Psoas muscle (tissue), 8 donors: ENCODE data around the gene OCA2. TPM values are rescaled to one million over a fixed set of nuclear protein-coding genes. Genes with fewer than 3 reads are reported as not detected.
A peak's percentile ranks its signal among the peaks of the same experiment; 100 is the strongest.

Source experiments
- ATAC-seq, 4 donors: fragments of 200-7000 bp; cut with Tn5 transposase; one replicate each; pipeline ENCODE4 v1.9.1; 2020; ENCODE audit warnings: moderate library complexity in 3 of 4, mild to moderate bottlenecking in 2 of 4
- DNase-seq, 2 donors: peaks; one replicate each; pipeline ENCODE4 v3.0.0-alpha.2; 2020
- H3K27ac ChIP-seq: fragments of 200-600 bp; one replicate; pipeline ENCODE4 v1.8.0; 2022
- H3K27me3 ChIP-seq, 3 donors: fragments of 200-600 bp in 1 of 3; one replicate each; pipeline versions ENCODE4 v1.6.1 to v1.8.0; 2013 to 2022; ENCODE audit warnings: low read length in 2 of 3, mild to moderate bottlenecking in 2 of 3, moderate library complexity in 1 of 3; ENCODE audit not compliant: insufficient read depth in 3 of 3
- H3K36me3 ChIP-seq, 2 donors: fragments of 200-600 bp in 1 of 2; one replicate each; pipeline versions ENCODE4 v1.6.1 to v1.8.0; 2013 to 2022; ENCODE audit warnings: low read depth in 1 of 2, mild to moderate bottlenecking in 1 of 2, moderate library complexity in 1 of 2; ENCODE audit not compliant: insufficient read depth in 1 of 2
- H3K4me1 ChIP-seq: fragments of 200-600 bp; one replicate; pipeline ENCODE4 v1.8.0; 2022
- H3K4me3 ChIP-seq: fragments of 200-600 bp; one replicate; pipeline ENCODE4 v1.8.0; 2022; ENCODE audit warnings: mild to moderate bottlenecking
- H3K9me3 ChIP-seq: fragments of 200-600 bp; one replicate; pipeline ENCODE4 v1.8.0; 2022
- WGBS, 3 donors: extraction: QIAGEN DNeasy Blood & Tissue Kit; methylation state at CpG; one replicate each; pipeline versions ENCODE4 v1.1.6 to v1.1.7; 2013; 5-methylcytosine and 5-hydroxymethylcytosine counted together
- intact Hi-C, 2 donors: fragments of 100-400 bp; cut with DNase I; formaldehyde crosslinking; loops; one replicate each; pipeline versions ENCODE4 v1.11.0 to v1.14.2; 2022
- polyA plus RNA-seq, 3 donors: library from polyadenylated mRNA; stranded (reverse); fragments of 200-250 nt; gene quantifications; one replicate each; pipeline ENCODE4 v1.2.3, GENCODE V29; 2013
- total RNA-seq, 4 donors: library from RNA; stranded (reverse); fragmentation: NEBNext Ultra II Directional in 2 of 4; extraction: Animal tissue kit (Norgen Biotek cat#: 25700) in 2 of 4; gene quantifications; one replicate each; pipeline versions ENCODE4 v1.2.1 to v1.2.4, GENCODE V29; 2021 to 2023
- TF ChIP-seq, protein P1 (sequence below): fragments of 200-600 bp; IDR thresholded peaks from one replicate; pipeline ENCODE4 v1.8.0; 2022; ENCODE audit warnings: antibody characterized with exemption
- donor health status: healthy with polysubstance abuse.
- donor health status: DM: no; HTN: no; CAD: no; lungs with moderate emphysema.
- donor health status: Bipolar disorder and iron deficiency.
- donor health status: healthy.
- donor health status: DM: yes; HTN: yes; CAD: no.
- donor health status: DM: no; HTN: no; CAD: no.
- donor health status: DM: no; HTN: no; CAD: no.
- donor health status: DM: yes; HTN: yes; CAD: no.

Gene OCA2
- total and polyA plus RNA-seq, 7 donors = 0.03 to 0.52 (median 0.17) TPM; not detected in 2

DNA sequence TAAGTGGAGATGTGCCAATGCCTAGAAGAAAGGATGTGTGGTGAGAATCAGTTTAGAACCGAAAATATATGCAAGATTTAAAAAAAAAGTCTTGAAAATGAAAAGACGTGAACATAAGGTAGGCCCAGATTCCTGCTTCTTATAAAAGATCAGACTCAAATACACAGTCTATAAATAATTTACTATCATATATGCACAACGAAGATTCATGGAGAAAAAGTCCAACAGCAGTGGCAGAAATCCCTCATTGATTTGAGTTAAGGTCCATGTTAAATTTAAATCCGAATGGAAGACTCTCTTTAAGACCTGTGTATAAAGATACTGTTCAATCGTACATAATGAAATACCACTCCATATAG lies 227.2 kb downstream of the OCA2 start:
- Histone ChIP-seq H3K27ac (no peak overlapping the region), H3K36me3 (no peaks in the 10 kb centered on the region), H3K27me3 (peaks cover 0 to 2% (median 0%) of the 10 kb centered on the region in 3 donors), H3K4me1 (no peaks in the 10 kb centered on the region), H3K9me3 (no peaks in the 10 kb centered on the region), H3K4me3 (no peak overlapping the region)
- WGBS, 3 donors = 83 to 90% (median 88%) methylated on average over 5 of the region's 5 CpGs
- TF ChIP-seq, protein P1, sequence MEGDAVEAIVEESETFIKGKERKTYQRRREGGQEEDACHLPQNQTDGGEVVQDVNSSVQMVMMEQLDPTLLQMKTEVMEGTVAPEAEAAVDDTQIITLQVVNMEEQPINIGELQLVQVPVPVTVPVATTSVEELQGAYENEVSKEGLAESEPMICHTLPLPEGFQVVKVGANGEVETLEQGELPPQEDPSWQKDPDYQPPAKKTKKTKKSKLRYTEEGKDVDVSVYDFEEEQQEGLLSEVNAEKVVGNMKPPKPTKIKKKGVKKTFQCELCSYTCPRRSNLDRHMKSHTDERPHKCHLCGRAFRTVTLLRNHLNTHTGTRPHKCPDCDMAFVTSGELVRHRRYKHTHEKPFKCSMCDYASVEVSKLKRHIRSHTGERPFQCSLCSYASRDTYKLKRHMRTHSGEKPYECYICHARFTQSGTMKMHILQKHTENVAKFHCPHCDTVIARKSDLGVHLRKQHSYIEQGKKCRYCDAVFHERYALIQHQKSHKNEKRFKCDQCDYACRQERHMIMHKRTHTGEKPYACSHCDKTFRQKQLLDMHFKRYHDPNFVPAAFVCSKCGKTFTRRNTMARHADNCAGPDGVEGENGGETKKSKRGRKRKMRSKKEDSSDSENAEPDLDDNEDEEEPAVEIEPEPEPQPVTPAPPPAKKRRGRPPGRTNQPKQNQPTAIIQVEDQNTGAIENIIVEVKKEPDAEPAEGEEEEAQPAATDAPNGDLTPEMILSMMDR = no peak
- intact Hi-C loops = no loop called here
- ATAC-seq (no peak), DNase-seq (no peak)

DNA sequence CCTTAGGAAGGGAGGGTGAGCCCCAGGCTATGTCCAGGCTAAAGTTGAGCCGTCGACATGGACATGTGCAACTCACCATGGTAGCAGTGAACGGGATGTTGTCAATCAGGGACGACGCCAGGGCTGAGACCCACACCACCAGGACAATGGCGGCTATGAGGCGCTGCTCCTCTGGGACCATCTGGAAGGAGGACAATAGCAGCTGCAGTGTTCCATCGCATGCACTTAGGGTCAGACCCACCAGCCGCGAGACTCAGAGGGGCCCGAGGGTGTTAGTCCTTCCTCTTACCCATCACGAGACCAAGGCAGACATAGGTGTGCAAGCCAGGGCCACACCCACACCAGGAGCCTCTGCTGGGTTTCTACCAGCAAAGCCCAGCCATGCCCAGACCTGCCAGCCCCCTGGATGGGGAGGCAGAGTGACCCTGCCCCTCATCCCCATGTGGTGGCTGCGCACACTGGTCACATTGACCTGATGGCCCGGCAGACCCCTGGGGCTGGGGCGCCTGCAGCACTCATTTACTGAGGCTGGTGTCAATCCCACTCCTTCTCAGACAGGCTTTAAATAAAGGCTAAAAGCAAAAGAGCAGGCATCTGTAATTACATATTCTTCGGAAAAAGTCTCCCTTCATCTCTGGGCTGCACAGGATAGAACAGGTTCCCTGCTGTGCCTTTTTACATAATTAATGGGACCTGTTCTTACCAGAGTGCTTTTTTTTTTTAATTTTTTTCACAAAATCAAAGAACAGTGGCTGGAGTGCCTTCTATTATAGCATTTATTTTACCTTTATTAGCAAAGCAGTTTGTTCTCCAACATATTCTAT lies 227.8 kb downstream of the OCA2 start:
- intact Hi-C loops = no loop called here
- DNase-seq (no peak), ATAC-seq (no peak)
- peaks cover 0 to 2% (median 0%) of the 10 kb centered on the region in 3 donors for H3K27me3 ChIP-seq
- H3K27ac ChIP-seq = no peak overlapping the region
- 66 to 74% (median 68%) methylated on average over 16 of the region's 16 CpGs for WGBS, 3 donors
- no peaks in the 10 kb centered on the region for H3K9me3 ChIP-seq
- H3K4me1 ChIP-seq = no peaks in the 10 kb centered on the region
- H3K4me3 ChIP-seq = no peak overlapping the region
- TF ChIP-seq, protein P1 = no peak
- no peaks in the 10 kb centered on the region for H3K36me3 ChIP-seq

DNA sequence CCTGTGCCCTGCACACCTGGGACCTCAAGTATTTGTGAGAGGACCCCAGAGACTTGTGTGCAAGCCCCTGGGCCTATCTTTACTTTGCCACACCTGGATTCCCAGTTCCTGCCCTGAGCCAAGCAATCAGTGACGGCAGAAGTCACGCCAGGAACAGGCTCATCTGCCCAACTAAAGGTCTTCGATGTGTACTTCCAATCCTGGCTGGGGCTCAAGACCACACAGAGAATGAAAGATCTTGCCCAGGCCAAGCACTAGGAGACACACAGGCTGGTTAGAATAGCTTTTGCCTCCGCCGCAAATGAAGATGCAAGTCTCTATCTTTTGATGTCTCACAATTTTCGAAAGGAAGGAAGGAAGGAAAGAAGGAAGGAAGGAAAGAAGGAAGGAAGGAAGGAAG lies 228.8 kb downstream of the OCA2 start:
- no peaks in the 10 kb centered on the region for H3K4me1 ChIP-seq
- no peaks in the 10 kb centered on the region for H3K9me3 ChIP-seq
- peaks cover 0 to 2% (median 0%) of the 10 kb centered on the region in 3 donors for H3K27me3 ChIP-seq
- H3K4me3 ChIP-seq = no peak overlapping the region
- intact Hi-C loops = no loop called here
- DNase-seq (no peak), ATAC-seq (no peak)
- WGBS, 3 donors = 31 to 45% (median 36%) methylated on average over 6 of the region's 6 CpGs
- no peak overlapping the region for H3K27ac ChIP-seq
- no peaks in the 10 kb centered on the region for H3K36me3 ChIP-seq
- TF ChIP-seq, protein P1 = no peak

DNA sequence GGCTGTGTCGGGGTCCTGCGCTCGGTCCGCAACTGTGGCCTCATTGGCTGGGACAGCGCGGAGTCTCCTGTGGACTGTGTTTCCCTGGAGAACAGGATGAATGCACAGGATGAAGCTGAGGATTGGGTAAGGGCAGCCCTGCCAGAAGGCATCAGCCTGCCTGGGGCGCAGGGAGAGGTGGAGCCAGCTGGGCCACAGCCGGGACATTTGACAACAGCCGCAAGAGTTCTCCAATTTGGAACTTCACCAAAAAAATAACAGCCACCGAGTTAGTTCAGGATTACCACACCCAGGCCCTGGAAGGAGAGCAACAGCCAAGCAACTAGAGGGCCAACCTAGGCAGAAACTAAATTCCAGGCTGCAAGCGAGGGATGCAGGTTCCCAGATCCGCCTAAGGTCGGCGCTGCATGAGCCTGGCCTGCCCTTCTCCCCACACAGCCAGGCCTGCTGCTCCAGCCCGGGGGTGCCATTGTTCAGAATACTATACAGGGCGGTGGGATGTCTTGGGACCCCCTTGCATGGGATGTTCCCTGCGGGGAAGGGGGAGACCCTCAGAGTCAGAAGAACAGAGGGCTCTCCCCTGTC lies 229.3 kb downstream of the OCA2 start:
- Histone ChIP-seq H3K27me3 (peaks cover 0 to 2% (median 0%) of the 10 kb centered on the region in 3 donors), H3K36me3 (no peaks in the 10 kb centered on the region), H3K4me1 (no peaks in the 10 kb centered on the region), H3K9me3 (no peaks in the 10 kb centered on the region), H3K27ac (no peak overlapping the region), H3K4me3 (no peak overlapping the region)
- intact Hi-C loops = no loop called here
- TF ChIP-seq, protein P1 = no peak
- DNase-seq = no peak
- WGBS, 3 donors = 26 to 42% (median 33%) methylated on average over 17 of the region's 17 CpGs
- ATAC-seq = peak in 1 of 4 donors; percentile 22
